Skeletal muscle tissue (tissue), 5 donors: ENCODE measurements around the gene KLHL33. TPM values are rescaled to one million over a fixed set of nuclear protein-coding genes. Genes with fewer than 3 reads are reported as not detected.

Experiments used
- H3K27ac ChIP-seq: one replicate; pipeline ENCODE4 v1.7.0; 2013; ENCODE audit warnings: mild to moderate bottlenecking, low read depth, low read length, inconsistent platforms
- H3K27me3 ChIP-seq, 3 donors: one replicate each; pipeline ENCODE4 v1.7.0; 2013; ENCODE audit warnings: low read length in 3 of 3; ENCODE audit not compliant: control insufficient read depth in 3 of 3, insufficient read depth in 3 of 3
- H3K36me3 ChIP-seq, 3 donors: one replicate each; pipeline ENCODE4 v1.7.0; 2013; ENCODE audit warnings: low read length in 3 of 3; ENCODE audit not compliant: control insufficient read depth in 3 of 3, insufficient read depth in 3 of 3
- H3K4me1 ChIP-seq, 3 donors: one replicate each; pipeline ENCODE4 v1.7.0; 2013; ENCODE audit warnings: low read length in 3 of 3, mild to moderate bottlenecking in 3 of 3; ENCODE audit not compliant: control insufficient read depth in 3 of 3, insufficient read depth in 3 of 3
- H3K4me3 ChIP-seq, 3 donors: one replicate each; pipeline ENCODE4 v1.7.0; 2013; ENCODE audit warnings: low read length in 3 of 3
- H3K9ac ChIP-seq, 3 donors: one replicate each; pipeline ENCODE4 v1.7.0; 2013; ENCODE audit warnings: low read length in 3 of 3, mild to moderate bottlenecking in 3 of 3, moderate library complexity in 2 of 3, low read depth in 1 of 3
- H3K9me3 ChIP-seq, 3 donors: one replicate each; pipeline ENCODE4 v1.7.0; 2013; ENCODE audit warnings: low read length in 3 of 3; ENCODE audit not compliant: control insufficient read depth in 3 of 3
- small RNA-seq: library from RNA; depleted of rRNA; stranded (forward); fragments of <200 nt; gene quantifications from one replicate; pipeline ENCODE3, GENCODE V24; 2014
- total RNA-seq: library from RNA; depleted of rRNA; stranded (reverse); fragments of >200 nt; gene quantifications from one replicate; pipeline ENCODE4 v1.2.3, GENCODE V29; 2014
- donor health status: Osteomylitis.

Gene KLHL33
- total RNA-seq, 1 donor from 2014 or later = 2.1 TPM

DNA sequence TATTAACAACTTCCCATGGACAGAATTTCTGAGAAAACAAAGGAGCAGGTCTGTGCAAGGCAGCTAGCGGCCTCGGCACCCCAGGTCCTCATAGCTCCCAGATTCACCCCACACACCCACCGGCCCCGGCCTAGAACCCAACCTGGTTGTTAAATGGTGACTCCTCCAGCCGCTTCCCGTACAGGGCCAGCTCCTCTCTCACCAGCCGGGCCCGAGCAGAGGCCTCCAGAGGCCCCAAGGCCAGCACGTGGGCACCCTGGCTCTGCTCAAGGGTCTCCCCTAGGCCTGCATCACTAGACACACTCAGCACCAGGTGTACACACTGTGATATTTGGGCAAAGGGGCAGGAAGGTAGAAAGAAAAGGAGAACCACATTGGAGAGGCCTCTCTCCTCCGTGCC is 52.9 kb downstream of the KLHL33 start:
- no peaks in the 10 kb centered on the region for H3K27me3 ChIP-seq
- H3K4me1 ChIP-seq = no peaks in the 10 kb centered on the region
- H3K9ac ChIP-seq = no peak overlapping the region
- H3K9me3 ChIP-seq = no peaks in the 10 kb centered on the region
- H3K36me3 ChIP-seq = peaks cover 90 to 96% (median 94%) of the 10 kb centered on the region in 3 donors
- no peak overlapping the region for H3K27ac ChIP-seq
- H3K4me3 ChIP-seq = no peak overlapping the region

- H3K4me1 ChIP-seq = no peaks in the 10 kb centered on the region
- H3K27me3 ChIP-seq = no peaks in the 10 kb centered on the region
Measured at GRCh38 chr14:20382526-20382925, 53.4 kb downstream of the KLHL33 start.

DNA sequence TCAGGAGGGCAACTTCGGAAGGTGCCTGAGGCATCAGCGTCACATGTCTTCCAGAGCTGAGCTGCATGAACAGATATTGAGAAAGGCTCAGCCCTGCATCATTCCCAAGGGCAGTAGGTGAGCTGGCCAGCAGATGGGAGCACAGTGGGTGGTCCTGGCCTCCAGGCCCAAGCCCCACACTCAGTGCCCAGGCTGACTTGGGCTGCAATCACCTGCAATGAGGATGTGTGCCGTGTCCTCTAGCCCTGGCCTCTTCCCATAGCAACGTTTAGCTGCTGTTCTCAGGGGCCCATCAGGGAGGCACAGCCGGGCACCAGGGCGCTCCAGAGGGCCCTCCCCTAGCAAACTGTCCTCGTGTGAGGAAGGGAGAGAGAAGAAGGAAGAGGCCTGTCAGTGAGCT is 54.6 kb downstream of the KLHL33 start:
- Histone ChIP-seq H3K9me3 (no peaks in the 10 kb centered on the region), H3K27ac (no peak overlapping the region), H3K4me1 (no peaks in the 10 kb centered on the region), H3K9ac (no peak overlapping the region), H3K27me3 (no peaks in the 10 kb centered on the region), H3K4me3 (no peak overlapping the region), H3K36me3 (peaks cover 92 to 95% (median 95%) of the 10 kb centered on the region in 3 donors)

More at GRCh38 chr14:20382526-20382925, 53.4 kb downstream of the KLHL33 start:
- H3K27ac ChIP-seq = no peak overlapping the region
- no peak overlapping the region for H3K4me3 ChIP-seq
- H3K9ac ChIP-seq = no peak overlapping the region
- H3K36me3 ChIP-seq = peaks cover 90 to 96% (median 94%) of the 10 kb centered on the region in 3 donors
- no peaks in the 10 kb centered on the region for H3K9me3 ChIP-seq

DNA sequence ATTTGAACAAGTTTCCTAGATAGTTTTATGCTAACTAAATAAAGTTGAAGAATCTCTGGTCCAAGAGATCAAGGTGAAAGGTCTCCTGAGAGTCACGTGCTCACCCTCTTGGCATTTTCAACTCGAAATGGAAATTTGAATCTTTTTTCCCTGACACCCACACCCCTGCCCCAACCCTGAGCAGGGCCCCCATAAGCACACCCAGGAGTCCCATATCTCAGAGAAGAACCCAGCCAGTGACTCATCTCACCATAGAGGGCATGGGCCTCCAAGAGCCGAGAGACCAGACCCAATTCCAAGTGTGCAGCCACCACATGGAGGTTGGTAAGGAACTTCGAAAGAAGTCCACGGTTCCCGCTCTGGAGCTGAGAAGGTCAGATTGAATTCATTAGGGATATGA is 55.3 kb downstream of the KLHL33 start:
- H3K9me3 ChIP-seq = no peaks in the 10 kb centered on the region
- no peak overlapping the region for H3K27ac ChIP-seq
- H3K36me3 ChIP-seq = peaks cover 92 to 95% (median 95%) of the 10 kb centered on the region in 3 donors
- H3K4me3 ChIP-seq = no peak overlapping the region
- H3K27me3 ChIP-seq = no peaks in the 10 kb centered on the region
- no peak overlapping the region for H3K9ac ChIP-seq
- no peaks in the 10 kb centered on the region for H3K4me1 ChIP-seq

DNA sequence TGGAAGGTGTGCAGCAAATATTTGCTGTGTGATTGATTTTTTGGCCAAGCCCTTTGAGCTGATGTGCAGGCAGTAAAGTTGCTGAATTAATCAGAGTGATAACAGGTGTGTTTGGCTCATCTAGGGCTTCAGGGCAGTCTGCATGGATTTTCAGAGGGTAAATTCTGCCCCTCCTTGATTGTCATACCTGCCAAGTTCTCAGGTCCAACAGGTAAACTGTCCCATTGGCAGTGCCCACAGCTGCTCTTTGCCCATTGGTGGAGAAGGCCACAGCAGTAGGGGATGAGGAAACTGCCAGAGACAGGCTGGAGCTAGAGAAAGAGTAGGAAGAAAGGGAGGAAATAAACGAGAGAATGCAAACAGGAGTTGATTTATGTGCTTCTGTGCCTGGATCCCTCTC is 56.2 kb downstream of the KLHL33 start:
- no peak overlapping the region for H3K27ac ChIP-seq
- no peaks in the 10 kb centered on the region for H3K27me3 ChIP-seq
- peaks cover 90 to 97% (median 94%) of the 10 kb centered on the region in 3 donors for H3K36me3 ChIP-seq
- H3K4me1 ChIP-seq = no peaks in the 10 kb centered on the region
- no peak overlapping the region for H3K4me3 ChIP-seq
- H3K9me3 ChIP-seq = no peaks in the 10 kb centered on the region
- no peak overlapping the region for H3K9ac ChIP-seq

GRCh38 chr14:20377171-20377570 is 58.8 kb downstream of the KLHL33 start:
- H3K4me1 ChIP-seq = no peaks in the 10 kb centered on the region
- no peak overlapping the region for H3K9ac ChIP-seq
- no peaks in the 10 kb centered on the region for H3K9me3 ChIP-seq
- no peak overlapping the region for H3K27ac ChIP-seq
- H3K36me3 ChIP-seq = peaks cover 85 to 97% (median 93%) of the 10 kb centered on the region in 3 donors
- H3K27me3 ChIP-seq = no peaks in the 10 kb centered on the region
- no peak overlapping the region for H3K4me3 ChIP-seq

GRCh38 chr14:20376071-20376588 is 59.8 kb downstream of the KLHL33 start:
- Histone ChIP-seq H3K27ac (no peak overlapping the region), H3K9me3 (no peaks in the 10 kb centered on the region), H3K4me1 (no peaks in the 10 kb centered on the region), H3K36me3 (peaks cover 82 to 97% (median 93%) of the 10 kb centered on the region in 3 donors), H3K9ac (no peak overlapping the region), H3K27me3 (no peaks in the 10 kb centered on the region), H3K4me3 (no peak overlapping the region)

Small RNA genes within 50 kb of the gene (small RNA-seq; reads per million reads assigned to genes)
- gene RNA5SP382 = not detected

Other genes starting within 250 kb of the KLHL33 start
- gene OR11G2, start 245.3 kb downstream of the KLHL33 start, total RNA-seq = not detected
- not detected for gene OR11H6, start 212.5 kb downstream of the KLHL33 start, total RNA-seq
- gene OR11H7, start 207.2 kb downstream of the KLHL33 start, total RNA-seq = not detected
- not detected for gene OR11H4, start 196.9 kb downstream of the KLHL33 start, total RNA-seq
- 16.7 TPM for gene TTC5, start 130.2 kb downstream of the KLHL33 start, total RNA-seq
- 57.4 TPM for gene CCNB1IP1, start 102.9 kb downstream of the KLHL33 start, total RNA-seq
- 8.4 TPM for gene PARP2, start 92.5 kb downstream of the KLHL33 start, total RNA-seq
- 10.4 TPM for gene TEP1, start 22.7 kb downstream of the KLHL33 start, total RNA-seq
- 26.6 TPM for gene OSGEP, start 18.6 kb upstream of the KLHL33 start, total RNA-seq
- gene APEX1, start 19.1 kb upstream of the KLHL33 start, total RNA-seq = 64.2 TPM
- gene PIP4P1, start 25.3 kb upstream of the KLHL33 start, total RNA-seq = 13.0 TPM
- gene PNP, start 33.2 kb upstream of the KLHL33 start, total RNA-seq = 13.6 TPM
- gene RNASE10, start 69.4 kb upstream of the KLHL33 start, total RNA-seq = not detected
- gene RNASE9, start 124.9 kb upstream of the KLHL33 start, total RNA-seq = not detected
- gene RNASE11, start 151.8 kb upstream of the KLHL33 start, total RNA-seq = not detected
- not detected for gene RNASE12, start 155.2 kb upstream of the KLHL33 start, total RNA-seq
- not detected for gene OR6S1, start 205.5 kb upstream of the KLHL33 start, total RNA-seq
- 17.7 TPM for gene RNASE4, start 248.4 kb upstream of the KLHL33 start, total RNA-seq